Measurements from ENCODE around the gene PPP1R13B. TPM values are rescaled to one million over a fixed set of nuclear protein-coding genes. Genes with fewer than 3 reads are reported as not detected.

PPP1R13B gene
- total RNA-seq, 1 donor from 2014 or later = 2.5 TPM

DNA sequence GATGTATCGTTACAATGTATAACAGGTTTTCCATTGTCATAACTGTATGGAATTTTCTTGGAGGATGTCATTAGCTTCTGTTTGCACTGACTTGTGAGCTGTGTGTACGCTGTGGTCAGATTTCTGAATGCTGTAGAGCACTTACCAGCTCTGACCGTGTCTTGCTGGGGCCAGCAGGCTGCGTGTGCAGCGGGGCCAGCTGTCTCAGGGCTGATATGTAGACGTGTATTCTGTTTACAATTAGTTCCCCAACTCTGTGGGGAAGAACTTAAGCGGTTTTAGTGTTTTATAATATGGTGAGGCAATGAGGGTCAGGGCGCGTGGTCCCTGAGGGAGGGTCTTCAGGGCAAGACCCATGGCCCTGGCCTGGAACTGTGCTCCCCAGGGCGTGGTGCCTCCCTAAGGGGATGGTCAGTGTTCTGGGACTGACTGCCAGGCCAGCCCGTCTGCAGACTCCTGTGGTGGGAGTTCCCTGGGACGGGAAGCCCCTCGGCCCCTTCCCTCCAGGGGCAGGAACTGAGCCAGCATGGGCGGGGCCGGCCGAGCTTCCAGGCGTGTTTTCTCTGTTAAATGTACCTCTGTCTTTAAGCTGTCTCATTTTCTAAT lies 150.8 kb downstream of the PPP1R13B start:
- Histone ChIP-seq H4K20me1 (ENCODE audit: low read depth) (peaks cover 50% of the 10 kb centered on the region), H3K36me3 (no peaks in the 10 kb centered on the region)

DNA sequence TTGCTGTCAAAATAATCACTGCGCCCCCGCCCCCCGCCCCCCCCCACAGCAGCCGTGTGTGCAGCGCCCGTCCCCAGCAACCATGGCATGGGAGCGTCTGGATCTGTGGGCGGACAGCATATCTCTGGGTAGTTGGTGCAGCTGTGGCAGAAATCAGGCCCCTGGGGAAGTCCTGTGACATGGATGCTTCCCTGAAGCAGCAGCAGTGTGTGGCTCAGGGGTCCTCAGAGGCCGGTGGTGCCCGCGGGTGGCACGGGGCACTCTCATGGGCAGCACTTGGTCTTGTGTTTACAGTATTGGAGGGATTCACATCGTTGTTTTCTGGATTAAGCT lies 151.3 kb downstream of the PPP1R13B start:
- peaks cover 6% of the 10 kb centered on the region for H3K27me3 Mint-ChIP-seq (ENCODE audit: insufficient read depth, low read depth)
- H3K4me1 ChIP-seq = peaks cover 4% of the 10 kb centered on the region
- peak overlapping the region; percentile 76 for H3K27ac Mint-ChIP-seq
- H3K27ac ChIP-seq = peak overlapping the region; percentile 63
- H3K4me3 ChIP-seq = no peak overlapping the region
- H2AFZ ChIP-seq (replicated peaks) = no peak overlapping the region
- H3K4me2 ChIP-seq = no peak overlapping the region
- peaks cover 2% of the 10 kb centered on the region for H3K36me3 Mint-ChIP-seq
- H3K4me1 Mint-ChIP-seq = peaks cover 20% of the 10 kb centered on the region
- no peaks in the 10 kb centered on the region for H3K9me3 ChIP-seq (ENCODE audit: low read depth)
- DNase-seq (ENCODE audit: low spot score) = no peak
- no peak for TF ChIP-seq EZH2 (IDR thresholded peaks at IDR 0.05)
- no peak for TF ChIP-seq EZH2phosphoT487 (IDR thresholded peaks at IDR 0.05)
- TF ChIP-seq, protein P1, sequence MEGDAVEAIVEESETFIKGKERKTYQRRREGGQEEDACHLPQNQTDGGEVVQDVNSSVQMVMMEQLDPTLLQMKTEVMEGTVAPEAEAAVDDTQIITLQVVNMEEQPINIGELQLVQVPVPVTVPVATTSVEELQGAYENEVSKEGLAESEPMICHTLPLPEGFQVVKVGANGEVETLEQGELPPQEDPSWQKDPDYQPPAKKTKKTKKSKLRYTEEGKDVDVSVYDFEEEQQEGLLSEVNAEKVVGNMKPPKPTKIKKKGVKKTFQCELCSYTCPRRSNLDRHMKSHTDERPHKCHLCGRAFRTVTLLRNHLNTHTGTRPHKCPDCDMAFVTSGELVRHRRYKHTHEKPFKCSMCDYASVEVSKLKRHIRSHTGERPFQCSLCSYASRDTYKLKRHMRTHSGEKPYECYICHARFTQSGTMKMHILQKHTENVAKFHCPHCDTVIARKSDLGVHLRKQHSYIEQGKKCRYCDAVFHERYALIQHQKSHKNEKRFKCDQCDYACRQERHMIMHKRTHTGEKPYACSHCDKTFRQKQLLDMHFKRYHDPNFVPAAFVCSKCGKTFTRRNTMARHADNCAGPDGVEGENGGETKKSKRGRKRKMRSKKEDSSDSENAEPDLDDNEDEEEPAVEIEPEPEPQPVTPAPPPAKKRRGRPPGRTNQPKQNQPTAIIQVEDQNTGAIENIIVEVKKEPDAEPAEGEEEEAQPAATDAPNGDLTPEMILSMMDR (IDR thresholded peaks at IDR 0.05) = no peak
- peaks cover 51% of the 10 kb centered on the region for H4K20me1 ChIP-seq (ENCODE audit: low read depth)
- H3K27me3 ChIP-seq = no peaks in the 10 kb centered on the region
- no peaks in the 10 kb centered on the region for H3K36me3 ChIP-seq
- no peak overlapping the region for H3K4me3 Mint-ChIP-seq
- H3K9me3 Mint-ChIP-seq = no peaks in the 10 kb centered on the region
- no peaks in the 10 kb centered on the region for H3F3A ChIP-seq (ENCODE audit: low read depth)
- H3K9ac ChIP-seq = no peak overlapping the region
- no peaks in the 10 kb centered on the region for H3K79me2 ChIP-seq (ENCODE audit: low read depth)

More for the DNA sequence above, 150.8 kb downstream of the PPP1R13B start:
- Histone ChIP-seq H3K27me3 (no peaks in the 10 kb centered on the region), H3F3A (ENCODE audit: low read depth) (no peaks in the 10 kb centered on the region), H3K9ac (no peak overlapping the region), H3K79me2 (ENCODE audit: low read depth) (no peaks in the 10 kb centered on the region), H3K27ac (peak overlapping the region; percentile 58), H3K4me1 (peaks cover 4% of the 10 kb centered on the region), H2AFZ (replicated peaks) (no peak overlapping the region), H3K4me2 (no peak overlapping the region), H3K4me3 (no peak overlapping the region), H3K9me3 (ENCODE audit: low read depth) (no peaks in the 10 kb centered on the region)
- no peak for DNase-seq (ENCODE audit: low spot score)
- Mint-ChIP-seq H3K27me3 (ENCODE audit: insufficient read depth, low read depth) (peaks cover 6% of the 10 kb centered on the region), H3K36me3 (peaks cover 2% of the 10 kb centered on the region), H3K9me3 (no peaks in the 10 kb centered on the region), H3K4me3 (no peak overlapping the region), H3K27ac (peak overlapping the region; percentile 76), H3K4me1 (peaks cover 20% of the 10 kb centered on the region)
- TF ChIP-seq, protein P1 (IDR thresholded peaks at IDR 0.05) = no peak
- TF ChIP-seq EZH2phosphoT487 (IDR thresholded peaks at IDR 0.05) (no peak), EZH2 (IDR thresholded peaks at IDR 0.05) (no peak)

DNA sequence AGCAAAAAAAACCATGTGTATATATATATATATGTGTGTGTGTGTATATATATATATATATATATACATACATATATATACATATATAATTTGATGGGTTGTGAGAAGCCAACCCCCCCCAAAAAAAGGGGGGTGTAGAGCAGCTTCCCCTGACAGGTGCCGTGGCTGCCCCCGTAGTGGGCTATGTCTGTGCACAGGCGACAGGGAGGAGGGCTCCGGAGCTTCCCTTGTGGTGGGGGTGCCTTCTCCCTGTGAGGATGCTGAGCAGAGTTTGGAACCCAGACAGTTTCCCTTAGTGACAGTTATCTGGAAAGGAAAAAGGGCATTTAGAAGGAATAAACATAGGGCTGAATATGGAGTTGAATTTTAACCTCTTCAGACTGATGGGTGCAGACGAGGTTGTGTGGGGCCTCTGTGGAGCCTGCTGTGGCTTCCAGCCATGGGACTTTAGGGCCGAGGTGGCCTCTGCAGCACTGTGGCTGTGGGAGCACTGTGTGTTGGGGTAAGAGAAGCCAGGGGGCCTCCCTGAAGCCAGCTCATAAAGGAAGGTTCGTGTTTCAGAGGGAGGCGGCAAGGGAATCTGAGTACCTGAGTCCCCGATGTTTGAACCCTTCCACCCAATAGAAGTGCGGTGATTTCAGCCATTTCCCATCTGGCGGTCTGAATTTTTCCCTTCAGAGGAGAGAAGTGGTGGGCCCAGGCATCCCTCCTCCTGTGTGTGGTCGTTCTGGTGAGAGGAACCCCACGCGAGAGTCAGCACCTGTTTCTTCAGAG lies 151.9 kb downstream of the PPP1R13B start:
- Histone ChIP-seq H3K36me3 (no peaks in the 10 kb centered on the region), H3K27me3 (no peaks in the 10 kb centered on the region), H3K27ac (peak overlapping the region; percentile 63), H3K9me3 (ENCODE audit: low read depth) (no peaks in the 10 kb centered on the region), H3K4me3 (no peak overlapping the region), H3K4me1 (peaks cover 4% of the 10 kb centered on the region), H3K4me2 (no peak overlapping the region), H4K20me1 (ENCODE audit: low read depth) (peaks cover 51% of the 10 kb centered on the region), H3K9ac (peak overlapping the region; percentile 49), H3F3A (ENCODE audit: low read depth) (no peaks in the 10 kb centered on the region), H3K79me2 (ENCODE audit: low read depth) (no peaks in the 10 kb centered on the region), H2AFZ (replicated peaks) (no peak overlapping the region)
- DNase-seq (ENCODE audit: low spot score) = no peak
- no peak overlapping the region for H3K4me3 Mint-ChIP-seq
- H3K4me1 Mint-ChIP-seq = peaks cover 20% of the 10 kb centered on the region
- H3K27ac Mint-ChIP-seq = no peak overlapping the region
- H3K9me3 Mint-ChIP-seq = no peaks in the 10 kb centered on the region
- peaks cover 6% of the 10 kb centered on the region for H3K27me3 Mint-ChIP-seq (ENCODE audit: insufficient read depth, low read depth)
- TF ChIP-seq, protein P1 (IDR thresholded peaks at IDR 0.05) = no peak
- TF ChIP-seq EZH2phosphoT487 (IDR thresholded peaks at IDR 0.05) (no peak), EZH2 (IDR thresholded peaks at IDR 0.05) (no peak)
- H3K36me3 Mint-ChIP-seq = peaks cover 2% of the 10 kb centered on the region
